Upper lobe of left lung (tissue), 6 donors: ENCODE data around the gene NNAT. TPM values are rescaled to one million over a fixed set of nuclear protein-coding genes. Genes with fewer than 3 reads are reported as not detected.

ENCODE experiments used
- ATAC-seq, 2 donors: fragments of 200-7000 bp; cut with Tn5 transposase; one replicate each; pipeline ENCODE4 v1.9.1; 2022; ENCODE audit warnings: mild to moderate bottlenecking in 2 of 2, moderate library complexity in 2 of 2; ENCODE audit not compliant: low FRiP score in 2 of 2
- DNase-seq, 2 donors: peaks; one replicate each; pipeline ENCODE4 v3.0.0-alpha.2; 2019 to 2020
- H3K27ac ChIP-seq, 4 donors: fragments of 200-600 bp; sonication (generic); one replicate each; pipeline ENCODE4 v1.5.1; 2016 to 2019
- H3K27me3 ChIP-seq, 4 donors: fragments of 200-600 bp; sonication (generic); one replicate each; pipeline ENCODE4 v1.5.1; 2017 to 2019
- H3K36me3 ChIP-seq, 4 donors: fragments of 200-600 bp; sonication (generic); one replicate each; pipeline ENCODE4 v1.5.1; 2016 to 2019
- H3K4me1 ChIP-seq, 4 donors: fragments of 200-600 bp; sonication (generic); one replicate each; pipeline ENCODE4 v1.5.1; 2018 to 2019
- H3K4me3 ChIP-seq, 4 donors: fragments of 200-600 bp; sonication (generic); one replicate each; pipeline ENCODE4 v1.5.1; 2017 to 2019; ENCODE audit warnings: mild to moderate bottlenecking in 2 of 4, moderate library complexity in 1 of 4
- H3K9me3 ChIP-seq, 4 donors: fragments of 200-600 bp; sonication (generic); one replicate each; pipeline ENCODE4 v1.5.1; 2018 to 2019
- EP300 ChIP-seq, 4 donors: sonication (generic); formaldehyde crosslinking; IDR thresholded peaks; one replicate each; pipeline ENCODE4 v1.5.1; 2017; ENCODE audit warnings: antibody characterized with exemption in 4 of 4, control low read depth in 2 of 4
- POLR2A ChIP-seq, 4 donors: fragments of 450-650 bp; IDR thresholded peaks; one replicate each; pipeline ENCODE4 v1.5.1; 2016 to 2017; ENCODE audit warnings: antibody characterized with exemption in 4 of 4, mild to moderate bottlenecking in 2 of 4
- POLR2AphosphoS5 ChIP-seq, 2 donors: sonication (generic); formaldehyde crosslinking; IDR thresholded peaks; one replicate each; pipeline ENCODE4 v1.5.1; 2017; ENCODE audit warnings: antibody characterized with exemption in 2 of 2
- WGBS, 2 donors: methylation state at CpG; one replicate each; pipeline ENCODE4 v1.1.5; 2017 to 2018; 5-methylcytosine and 5-hydroxymethylcytosine counted together
- total RNA-seq, 6 donors: library from RNA; depleted of rRNA in 4 of 6; stranded (reverse); fragments of >200 nt in 4 of 6; gene quantifications; one replicate each; pipeline versions ENCODE4 v1.1.0 to v1.2.1, GENCODE V29; 2016 to 2021
- TF ChIP-seq, protein P1 (sequence below), 6 experiments: fragments of 450-650 bp in 4 of 6; fragments of 200-600 bp in 2 of 6; sonication (generic) in 2 of 6; IDR thresholded peaks; one replicate each; pipeline ENCODE4 v1.5.1; 2016 to 2019; ENCODE audit warnings: antibody characterized with exemption in 6 of 6
- donor health status: DM: no; HTN: no; CAD: no; lungs with moderate emphysema.
- donor health status: DM: no; HTN: yes; CAD: no; lungs with severe emphysema.

Gene NNAT
- total RNA-seq, 6 donors from 2014 or later, result 0.66 to 1.2 (median 0.95) TPM; not detected in 2

GRCh38 chr20:37475252-37475651 is 45.8 kb upstream of the NNAT start:
- Histone ChIP-seq H3K9me3 (no peaks in the 10 kb centered on the region), H3K4me1 (no peaks in the 10 kb centered on the region), H3K36me3 (no peaks in the 10 kb centered on the region), H3K4me3 (no peak overlapping the region), H3K27me3 (no peaks in the 10 kb centered on the region), H3K27ac (no peak overlapping the region)
- TF ChIP-seq, protein P1, sequence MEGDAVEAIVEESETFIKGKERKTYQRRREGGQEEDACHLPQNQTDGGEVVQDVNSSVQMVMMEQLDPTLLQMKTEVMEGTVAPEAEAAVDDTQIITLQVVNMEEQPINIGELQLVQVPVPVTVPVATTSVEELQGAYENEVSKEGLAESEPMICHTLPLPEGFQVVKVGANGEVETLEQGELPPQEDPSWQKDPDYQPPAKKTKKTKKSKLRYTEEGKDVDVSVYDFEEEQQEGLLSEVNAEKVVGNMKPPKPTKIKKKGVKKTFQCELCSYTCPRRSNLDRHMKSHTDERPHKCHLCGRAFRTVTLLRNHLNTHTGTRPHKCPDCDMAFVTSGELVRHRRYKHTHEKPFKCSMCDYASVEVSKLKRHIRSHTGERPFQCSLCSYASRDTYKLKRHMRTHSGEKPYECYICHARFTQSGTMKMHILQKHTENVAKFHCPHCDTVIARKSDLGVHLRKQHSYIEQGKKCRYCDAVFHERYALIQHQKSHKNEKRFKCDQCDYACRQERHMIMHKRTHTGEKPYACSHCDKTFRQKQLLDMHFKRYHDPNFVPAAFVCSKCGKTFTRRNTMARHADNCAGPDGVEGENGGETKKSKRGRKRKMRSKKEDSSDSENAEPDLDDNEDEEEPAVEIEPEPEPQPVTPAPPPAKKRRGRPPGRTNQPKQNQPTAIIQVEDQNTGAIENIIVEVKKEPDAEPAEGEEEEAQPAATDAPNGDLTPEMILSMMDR (IDR thresholded peaks at IDR 0.05), result no peak
- TF ChIP-seq POLR2A (IDR thresholded peaks at IDR 0.05) (no peak), POLR2AphosphoS5 (IDR thresholded peaks at IDR 0.05) (no peak), EP300 (IDR thresholded peaks at IDR 0.05) (no peak)
- peak in 1 of 2 donors; percentile 10 for DNase-seq
- WGBS, 2 donors, result 37 to 79% methylated on average over 5 of the region's 5 CpGs
- ATAC-seq, result no peak

DNA sequence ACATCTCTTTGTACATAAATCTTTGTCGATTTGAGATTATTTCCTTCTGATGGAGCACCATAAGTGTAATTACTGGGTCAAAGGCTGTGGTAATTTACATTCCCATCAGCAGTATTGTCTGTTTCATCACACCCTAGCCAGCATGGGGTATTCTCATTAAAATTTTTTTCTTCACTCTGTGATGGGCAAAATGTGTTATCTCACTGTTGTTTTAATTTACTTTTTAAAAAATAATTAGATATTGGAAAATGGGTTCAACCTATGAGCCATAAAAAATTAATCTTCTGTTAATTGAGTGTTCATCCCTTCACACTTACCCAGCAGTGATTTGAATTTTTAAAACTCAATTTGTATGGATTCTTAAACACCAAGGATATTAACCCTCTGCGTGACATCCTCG is 44.0 kb upstream of the NNAT start:
- no peaks in the 10 kb centered on the region for H3K27me3 ChIP-seq
- WGBS, 2 donors, result 60 to 92% methylated on average over 3 of the region's 3 CpGs
- no peaks in the 10 kb centered on the region for H3K9me3 ChIP-seq
- TF ChIP-seq EP300 (IDR thresholded peaks at IDR 0.05), result no peak
- no peak for TF ChIP-seq POLR2A (IDR thresholded peaks at IDR 0.05)
- TF ChIP-seq POLR2AphosphoS5 (IDR thresholded peaks at IDR 0.05), result no peak
- TF ChIP-seq, protein P1 (IDR thresholded peaks at IDR 0.05), result no peak
- no peaks in the 10 kb centered on the region for H3K4me1 ChIP-seq
- no peaks in the 10 kb centered on the region for H3K36me3 ChIP-seq
- DNase-seq (no peak), ATAC-seq (no peak)
- no peak overlapping the region for H3K27ac ChIP-seq
- H3K4me3 ChIP-seq, result no peak overlapping the region

- no peaks in the 10 kb centered on the region for H3K36me3 ChIP-seq
- TF ChIP-seq POLR2A (IDR thresholded peaks at IDR 0.05) (no peak), POLR2AphosphoS5 (IDR thresholded peaks at IDR 0.05) (no peak), EP300 (IDR thresholded peaks at IDR 0.05) (no peak)
- TF ChIP-seq, protein P1 (IDR thresholded peaks at IDR 0.05), result no peak
- no peaks in the 10 kb centered on the region for H3K4me1 ChIP-seq
- DNase-seq (no peak), ATAC-seq (peak in 1 of 2 donors; percentile 28)
- 74 to 86% methylated on average over 6 of the region's 6 CpGs for WGBS, 2 donors
- H3K4me3 ChIP-seq, result no peak overlapping the region
- H3K27me3 ChIP-seq, result no peaks in the 10 kb centered on the region
- no peak overlapping the region for H3K27ac ChIP-seq
- H3K9me3 ChIP-seq, result no peaks in the 10 kb centered on the region
Measured at GRCh38 chr20:37479266-37479665, 41.8 kb upstream of the NNAT start.

DNA sequence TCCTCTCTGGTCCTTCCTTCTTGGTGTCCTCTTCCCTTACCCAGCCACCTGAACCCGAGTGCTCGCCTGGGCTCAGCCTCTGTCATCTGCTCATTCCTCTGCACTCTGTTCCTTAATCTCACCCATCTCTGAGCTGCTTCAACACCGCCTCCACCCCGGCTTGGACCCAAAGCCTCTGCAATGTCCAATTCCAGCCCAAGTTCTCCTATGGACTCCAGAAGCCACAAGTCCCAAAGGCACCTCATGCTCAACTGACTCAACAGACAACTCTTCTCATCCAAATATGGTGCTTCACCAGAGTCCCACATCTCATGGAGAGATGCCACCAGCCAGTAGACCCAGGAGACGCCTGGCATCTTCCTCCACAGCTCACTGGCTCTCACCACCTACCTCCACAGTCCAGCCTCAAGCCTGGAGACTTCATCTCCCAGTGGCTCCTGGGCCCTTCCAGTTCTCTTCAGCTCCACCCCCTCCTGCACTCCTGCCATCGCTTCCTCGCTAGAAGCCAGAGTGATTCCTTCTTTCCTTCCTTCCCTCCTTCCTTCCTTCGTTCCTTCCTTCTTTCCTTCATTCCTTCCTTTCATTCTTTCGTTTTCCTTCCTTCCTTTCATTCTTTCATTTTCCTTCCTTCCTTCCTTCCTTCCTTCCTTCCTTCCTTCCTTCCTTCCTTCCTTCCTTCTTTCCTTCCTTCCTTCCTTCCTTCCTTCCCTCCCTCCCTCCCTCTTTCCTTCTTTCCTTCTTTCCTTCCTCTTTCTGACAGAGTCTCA is 40.9 kb upstream of the NNAT start:
- Histone ChIP-seq H3K36me3 (no peaks in the 10 kb centered on the region), H3K27me3 (no peaks in the 10 kb centered on the region), H3K4me1 (no peaks in the 10 kb centered on the region), H3K4me3 (no peak overlapping the region), H3K27ac (no peak overlapping the region), H3K9me3 (no peaks in the 10 kb centered on the region)
- WGBS, 2 donors, result 82 to 90% methylated on average over 9 of the region's 9 CpGs
- DNase-seq (no peak), ATAC-seq (peak in 1 of 2 donors; percentile 37)
- TF ChIP-seq POLR2AphosphoS5 (IDR thresholded peaks at IDR 0.05), result no peak
- TF ChIP-seq EP300 (IDR thresholded peaks at IDR 0.05), result no peak
- TF ChIP-seq, protein P1 (IDR thresholded peaks at IDR 0.05), result no peak
- TF ChIP-seq POLR2A (IDR thresholded peaks at IDR 0.05), result no peak

- Histone ChIP-seq H3K4me1 (no peaks in the 10 kb centered on the region), H3K4me3 (no peak overlapping the region), H3K27me3 (no peaks in the 10 kb centered on the region), H3K36me3 (no peaks in the 10 kb centered on the region), H3K27ac (no peak overlapping the region), H3K9me3 (no peaks in the 10 kb centered on the region)
- peak in 1 of 2 donors; percentile 63 for ATAC-seq
- WGBS, 2 donors, result 71 to 75% methylated on average over 1 of the region's 1 CpG
- DNase-seq, result no peak
- TF ChIP-seq, protein P1 (IDR thresholded peaks at IDR 0.05), result no peak
Measured at GRCh38 chr20:37480919-37481318, 40.1 kb upstream of the NNAT start.
